ENCODE measurements around the gene DENND4A.
"Not testable (repeated sequence)": the region's sequence is repeated elsewhere in the genome, so short reads cannot be mapped to it uniquely, and the experiment has no call there.

The DENND4A gene

DNA sequence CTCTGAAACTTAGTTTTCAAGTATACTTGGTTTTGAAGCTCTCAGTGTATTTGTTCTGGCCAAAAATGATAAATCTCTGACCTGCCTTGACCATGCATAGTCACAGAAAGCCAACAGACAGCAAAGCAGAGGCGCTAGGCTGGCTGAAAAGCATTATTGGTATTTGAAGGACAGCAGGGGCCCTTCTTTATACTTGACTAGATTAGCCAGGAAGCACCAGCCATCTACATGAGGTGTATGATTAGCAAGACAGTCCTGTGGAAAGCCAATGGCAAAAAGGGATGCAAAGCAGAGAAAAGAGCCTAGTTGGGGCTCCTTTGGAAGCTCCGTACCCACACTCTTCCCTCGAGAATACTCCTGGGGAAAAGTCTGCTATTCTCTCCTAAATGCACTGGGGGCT lies 162.5 kb downstream of the DENND4A start:
- TF ChIP-seq CTCF (IDR thresholded peaks at IDR 0.05) = no peak
- no peak overlapping the region for H3K27ac ChIP-seq
- DNase-seq (ENCODE audit: low spot score) = no peak
- no peak overlapping the region for H3K4me3 ChIP-seq

- no peak for TF ChIP-seq CTCF (IDR thresholded peaks at IDR 0.05)
- no peak for DNase-seq (ENCODE audit: low spot score)
Measured at GRCh38 chr15:65626856-65627255, 165.2 kb downstream of the DENND4A start.

GRCh38 chr15:65623103-65623502 lies 169.0 kb downstream of the DENND4A start:
- no peak overlapping the region for H3K4me3 ChIP-seq
- no peak for DNase-seq (ENCODE audit: low spot score)
- TF ChIP-seq CTCF (IDR thresholded peaks at IDR 0.05) = no peak
- no peak overlapping the region for H3K27ac ChIP-seq

More at GRCh38 chr15:65626856-65627255, 165.2 kb downstream of the DENND4A start:
- Histone ChIP-seq H3K4me3 (no peak overlapping the region), H3K27ac (no peak overlapping the region)

- no peak for DNase-seq (ENCODE audit: low spot score)
- Histone ChIP-seq H3K4me3 (no peak within 1 kb of the TSS), H3K27ac (no peak within 1 kb of the TSS)
- TF ChIP-seq CTCF (IDR thresholded peaks at IDR 0.05) = no peak
Measured at GRCh38 chr15:65621638-65622037, 170.5 kb downstream of the DENND4A start, which contains the start of gene SLC24A1. TSS of gene SLC24A1 (plus strand) at chr15:65621938. CDS start at chr15:65624081, 2,143 bp downstream.

DNA sequence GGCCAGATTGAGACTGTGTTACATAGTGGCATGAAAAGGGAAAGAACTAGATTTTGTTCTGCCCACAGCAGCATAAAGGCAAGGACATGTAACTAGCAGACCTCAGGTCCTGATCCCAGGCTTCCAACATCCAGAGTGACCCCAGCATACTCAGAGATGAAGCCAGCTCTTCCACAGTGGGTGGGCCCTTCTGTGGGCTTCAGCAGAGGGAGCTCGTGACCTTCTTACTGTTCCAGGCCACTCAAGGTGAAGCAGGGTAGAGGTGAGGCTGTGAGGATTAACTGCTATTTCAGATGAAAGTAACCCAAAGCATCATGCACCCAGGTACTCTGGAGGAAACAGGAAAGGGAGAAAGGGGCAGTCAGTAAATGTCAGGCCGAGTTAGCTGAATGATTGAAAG lies 171.3 kb downstream of the DENND4A start:
- DNase-seq (ENCODE audit: low spot score) = no peak
- Histone ChIP-seq H3K27ac (no peak overlapping the region), H3K4me3 (no peak overlapping the region)
- TF ChIP-seq CTCF (IDR thresholded peaks at IDR 0.05) = no peak

DNA sequence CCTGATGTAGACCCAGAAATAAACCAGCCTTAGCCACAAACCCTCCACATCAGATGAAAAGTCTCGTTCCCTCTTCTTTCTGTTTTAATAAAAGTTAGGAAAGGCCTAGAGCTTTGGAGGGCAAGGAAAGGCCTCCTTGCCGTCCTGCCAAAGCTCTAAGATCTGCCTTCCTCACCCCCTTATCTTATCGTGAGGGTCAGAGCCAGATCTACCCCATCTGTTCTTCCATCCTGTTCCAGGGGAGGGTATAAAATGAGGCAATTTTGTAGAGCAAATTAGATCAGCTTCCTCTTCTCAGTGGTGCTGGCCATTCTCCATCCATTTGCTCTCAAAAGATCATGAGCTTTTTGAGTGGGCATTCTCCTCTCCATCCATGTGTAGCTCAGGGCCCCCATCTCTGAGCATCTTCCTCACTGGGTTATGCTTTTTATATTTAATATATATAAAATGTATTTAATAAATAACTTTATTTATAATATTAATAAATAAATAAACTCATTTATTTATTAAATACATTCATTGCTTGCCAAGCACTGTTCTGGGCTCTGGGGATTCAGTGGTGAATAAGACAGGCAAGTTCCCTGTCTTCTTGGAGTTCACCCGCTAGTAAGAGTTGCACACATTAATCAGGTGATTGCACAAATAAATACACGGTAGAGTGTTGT lies 172.3 kb downstream of the DENND4A start:
- no peak for DNase-seq (ENCODE audit: low spot score)
- no peak for TF ChIP-seq CTCF (IDR thresholded peaks at IDR 0.05)
- H3K27ac ChIP-seq = no peak overlapping the region
- no peak overlapping the region for H3K4me3 ChIP-seq

- no peak for DNase-seq (ENCODE audit: low spot score)
- Histone ChIP-seq H3K27ac (no peak overlapping the region), H3K4me3 (no peak overlapping the region)
- no peak for TF ChIP-seq CTCF (IDR thresholded peaks at IDR 0.05)
Measured at GRCh38 chr15:65618560-65619109, 173.5 kb downstream of the DENND4A start.

GRCh38 chr15:65615887-65616286 lies 176.2 kb downstream of the DENND4A start:
- H3K27ac ChIP-seq; H3K4me3 ChIP-seq; DNase-seq (ENCODE audit: low spot score): not testable (repeated sequence)

Data from coronary artery (tissue), 2 donors.